Prostate gland (tissue), 2 donors: ENCODE results near the gene RBM20. TPM values are rescaled to one million over a fixed set of nuclear protein-coding genes. Genes with fewer than 3 reads are reported as not detected.

Experiments used
- DNase-seq: peaks from one replicate; pipeline ENCODE4 v3.0.0-alpha.2; 2019; ENCODE audit warnings: low spot score
- H3K27ac ChIP-seq, 2 donors: fragments of 200-600 bp; sonication (generic); 2 replicates each; pipeline ENCODE4 v1.5.1; 2017 to 2019
- H3K27me3 ChIP-seq: fragments of 200-600 bp; sonication (generic); replicated peaks from 2 replicates; pipeline ENCODE4 v1.5.1; 2019; ENCODE audit not compliant: insufficient read depth
- H3K36me3 ChIP-seq, 2 donors: fragments of 200-600 bp; sonication (generic); 1 replicate in 1 of 2; 2 replicates in 1 of 2; pipeline versions ENCODE4 v1.5.1 to v1.8.1; 2017 to 2019
- H3K4me1 ChIP-seq: fragments of 200-600 bp; sonication (generic); replicated peaks from 2 replicates; pipeline ENCODE4 v1.5.1; 2019
- H3K4me3 ChIP-seq, 2 donors: fragments of 200-600 bp; sonication (generic); 2 replicates each; pipeline ENCODE4 v1.5.1; 2017 to 2019
- H3K9me3 ChIP-seq: fragments of 200-600 bp; sonication (generic); 2 replicates; pipeline ENCODE4 v1.5.1; 2017
- POLR2A ChIP-seq: fragments of 450-650 bp; IDR thresholded peaks from one replicate; pipeline ENCODE4 v1.6.1; 2016; ENCODE audit warnings: antibody characterized with exemption, mild to moderate bottlenecking
- POLR2AphosphoS5 ChIP-seq: sonication (generic); formaldehyde crosslinking; IDR thresholded peaks from one replicate; pipeline ENCODE4 v1.6.1; 2017; ENCODE audit warnings: antibody characterized with exemption
- WGBS: methylation state at CpG from one replicate; pipeline ENCODE4 v1.1.5; 2018; 5-methylcytosine and 5-hydroxymethylcytosine counted together
- intact Hi-C: fragments of 100-400 bp; cut with DNase I; formaldehyde crosslinking; loops from one replicate; pipeline ENCODE4 v1.14.2; 2022
- total RNA-seq, 2 donors: library from RNA; depleted of rRNA; stranded (reverse); fragments of >200 nt; gene quantifications; one replicate each; pipeline ENCODE4 v1.1.0, GENCODE V29; 2016
- TF ChIP-seq, protein P1 (sequence below), 4 experiments: fragments of 200-600 bp in 2 of 4; fragments of 450-650 bp in 2 of 4; sonication (generic) in 2 of 4; IDR thresholded peaks; 1 replicate in 3 of 4; 2 replicates in 1 of 4; pipeline ENCODE4 v1.5.1; 2016 to 2019; ENCODE audit warnings: antibody characterized with exemption in 4 of 4, mild to moderate bottlenecking in 2 of 4, moderate library complexity in 2 of 4

Gene RBM20
- total RNA-seq, 2 donors from 2014 or later = 0.41 to 2.8 TPM

DNA sequence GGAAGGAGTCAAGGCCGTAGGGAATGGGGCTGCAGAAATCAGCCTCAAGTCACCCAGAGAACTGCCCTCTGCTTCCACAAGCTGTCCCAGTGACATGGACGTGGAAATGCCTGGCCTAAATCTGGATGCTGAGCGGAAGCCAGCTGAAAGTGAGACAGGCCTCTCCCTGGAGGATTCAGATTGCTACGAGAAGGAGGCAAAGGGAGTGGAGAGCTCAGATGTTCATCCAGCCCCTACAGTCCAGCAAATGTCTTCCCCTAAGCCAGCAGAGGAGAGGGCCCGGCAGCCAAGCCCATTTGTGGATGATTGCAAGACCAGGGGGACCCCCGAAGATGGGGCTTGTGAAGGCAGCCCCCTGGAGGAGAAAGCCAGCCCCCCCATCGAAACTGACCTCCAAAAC, 177.4 kb downstream of the RBM20 start:
- Histone ChIP-seq H3K4me1 (peaks cover 46% of the 10 kb centered on the region), H3K4me3 (no peak overlapping the region), H3K9me3 (no peaks in the 10 kb centered on the region), H3K36me3 (no peaks in the 10 kb centered on the region), H3K27me3 (no peaks in the 10 kb centered on the region), H3K27ac (peak overlapping the region; percentile 85 to 86)
- WGBS = 56% methylated on average over 7 of the region's 7 CpGs
- intact Hi-C loops = loop anchor here (5.0 kb wide), 1 partner anchor 51 kb away; the partner anchor contains the start of gene PDCD4
- DNase-seq = no peak
- no peak for TF ChIP-seq POLR2A
- no peak for TF ChIP-seq POLR2AphosphoS5
- TF ChIP-seq, protein P1, sequence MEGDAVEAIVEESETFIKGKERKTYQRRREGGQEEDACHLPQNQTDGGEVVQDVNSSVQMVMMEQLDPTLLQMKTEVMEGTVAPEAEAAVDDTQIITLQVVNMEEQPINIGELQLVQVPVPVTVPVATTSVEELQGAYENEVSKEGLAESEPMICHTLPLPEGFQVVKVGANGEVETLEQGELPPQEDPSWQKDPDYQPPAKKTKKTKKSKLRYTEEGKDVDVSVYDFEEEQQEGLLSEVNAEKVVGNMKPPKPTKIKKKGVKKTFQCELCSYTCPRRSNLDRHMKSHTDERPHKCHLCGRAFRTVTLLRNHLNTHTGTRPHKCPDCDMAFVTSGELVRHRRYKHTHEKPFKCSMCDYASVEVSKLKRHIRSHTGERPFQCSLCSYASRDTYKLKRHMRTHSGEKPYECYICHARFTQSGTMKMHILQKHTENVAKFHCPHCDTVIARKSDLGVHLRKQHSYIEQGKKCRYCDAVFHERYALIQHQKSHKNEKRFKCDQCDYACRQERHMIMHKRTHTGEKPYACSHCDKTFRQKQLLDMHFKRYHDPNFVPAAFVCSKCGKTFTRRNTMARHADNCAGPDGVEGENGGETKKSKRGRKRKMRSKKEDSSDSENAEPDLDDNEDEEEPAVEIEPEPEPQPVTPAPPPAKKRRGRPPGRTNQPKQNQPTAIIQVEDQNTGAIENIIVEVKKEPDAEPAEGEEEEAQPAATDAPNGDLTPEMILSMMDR (IDR thresholded peaks at IDR 0.05) = no peak

DNA sequence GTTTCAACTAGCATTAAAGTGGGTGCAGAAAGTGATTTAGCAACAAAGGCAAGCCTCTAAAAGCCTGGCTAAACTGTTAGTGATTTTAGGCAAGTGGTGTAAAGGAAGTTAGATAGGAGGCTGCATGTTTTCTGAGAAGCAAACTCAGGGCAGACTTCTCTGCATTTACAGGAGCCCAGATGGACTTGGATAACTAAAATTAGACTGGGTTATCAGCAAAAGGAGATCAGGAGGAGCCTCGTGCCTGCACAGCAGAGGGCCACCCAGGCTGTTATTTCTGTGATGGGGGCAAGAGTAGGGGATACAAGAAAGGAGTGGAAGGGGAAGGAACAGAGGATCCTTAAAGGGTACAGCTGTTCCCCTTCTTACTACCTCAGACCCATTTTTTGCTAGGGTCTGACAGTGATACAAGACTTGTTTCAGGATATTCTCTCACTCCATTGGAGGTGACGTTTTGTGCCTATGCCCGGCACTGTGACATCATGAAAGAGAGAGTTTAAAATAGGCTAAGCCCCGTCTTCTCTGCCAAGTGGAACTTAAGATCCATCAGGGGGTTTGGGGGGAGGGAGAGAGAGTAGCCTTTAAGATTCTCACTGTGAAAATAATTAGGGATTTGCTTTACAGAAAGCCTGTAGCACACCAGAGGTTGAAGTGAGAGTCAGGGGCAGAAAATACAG, 178.0 kb downstream of the RBM20 start:
- peaks cover 46% of the 10 kb centered on the region for H3K4me1 ChIP-seq
- H3K4me3 ChIP-seq = no peak overlapping the region
- no peak for DNase-seq
- intact Hi-C loops = loop anchor here (5.0 kb wide), 1 partner anchor 50 kb away; the partner anchor contains the start of gene PDCD4
- H3K27ac ChIP-seq = peak overlapping the region; percentile 85 to 86
- H3K36me3 ChIP-seq = no peaks in the 10 kb centered on the region
- H3K9me3 ChIP-seq = no peaks in the 10 kb centered on the region
- H3K27me3 ChIP-seq = no peaks in the 10 kb centered on the region
- WGBS = 15% methylated on average over 4 of the region's 4 CpGs
- TF ChIP-seq POLR2A (no peak), POLR2AphosphoS5 (no peak)
- TF ChIP-seq, protein P1 (IDR thresholded peaks at IDR 0.05) = no peak

DNA sequence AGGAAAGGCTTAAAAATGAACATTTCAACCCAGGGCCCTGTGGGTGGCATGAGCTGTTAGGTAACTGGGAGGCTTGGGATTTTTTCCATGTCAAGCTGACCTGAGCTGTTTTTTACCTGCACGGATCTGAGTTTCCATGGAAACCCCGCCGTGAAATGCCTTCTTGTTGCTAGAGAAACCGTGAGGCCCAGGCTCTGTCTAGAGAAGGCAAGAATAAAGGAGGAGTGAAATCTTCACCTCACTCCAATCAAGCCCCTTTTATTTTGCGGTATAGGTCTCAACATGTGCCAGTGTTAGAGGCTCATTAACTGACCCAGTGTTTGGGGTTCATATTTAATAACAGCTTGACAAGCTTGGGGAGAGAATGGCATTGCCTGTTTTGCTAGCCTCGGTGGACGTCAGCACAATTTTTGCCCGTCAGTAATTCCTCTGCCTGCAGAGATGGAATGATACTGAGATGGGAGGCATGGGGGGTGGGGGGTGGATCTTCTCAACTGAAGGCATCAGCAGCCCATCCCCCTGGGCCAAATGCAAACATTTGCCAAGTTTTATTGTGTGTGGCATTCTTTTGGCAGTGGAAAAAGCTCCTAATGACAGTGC, 178.7 kb downstream of the RBM20 start:
- Histone ChIP-seq H3K27me3 (no peaks in the 10 kb centered on the region), H3K4me1 (peaks cover 46% of the 10 kb centered on the region), H3K9me3 (no peaks in the 10 kb centered on the region), H3K36me3 (no peaks in the 10 kb centered on the region), H3K27ac (peak overlapping the region; percentile 85 to 86), H3K4me3 (no peak overlapping the region)
- peak; percentile 36 for DNase-seq
- intact Hi-C loops = loop anchor here (5.0 kb wide), 1 partner anchor 49 kb away; the partner anchor contains the start of gene PDCD4
- TF ChIP-seq POLR2A = no peak
- TF ChIP-seq POLR2AphosphoS5 = no peak
- TF ChIP-seq, protein P1 (IDR thresholded peaks at IDR 0.05) = no peak
- WGBS = 35% methylated on average over 8 of the region's 8 CpGs

DNA sequence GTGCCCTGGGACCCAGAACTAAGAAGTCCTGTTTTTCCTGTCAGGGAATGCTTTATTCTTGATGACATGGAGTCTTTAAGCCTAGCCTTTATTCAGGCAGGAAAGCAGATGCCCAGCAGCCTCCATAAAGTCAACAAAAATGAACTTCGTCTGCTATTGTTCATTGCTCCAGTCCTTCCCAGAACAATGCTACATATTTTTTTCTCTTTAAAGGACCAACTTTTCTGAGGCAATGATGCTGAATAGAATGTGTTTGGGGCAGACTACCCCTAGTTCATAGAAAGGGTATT, 180.0 kb downstream of the RBM20 start:
- no peaks in the 10 kb centered on the region for H3K27me3 ChIP-seq
- 24% methylated on average over 1 of the region's 1 CpG for WGBS
- peak; percentile 55 for DNase-seq
- TF ChIP-seq, protein P1 (IDR thresholded peaks at IDR 0.05) = no peak
- TF ChIP-seq POLR2AphosphoS5 (peak; percentile 60), POLR2A (no peak)
- peak overlapping the region; percentile 85 to 86 for H3K27ac ChIP-seq
- no peaks in the 10 kb centered on the region for H3K36me3 ChIP-seq
- H3K4me3 ChIP-seq = no peak overlapping the region
- intact Hi-C loops = loop anchor here (5.0 kb wide), 1 partner anchor 48 kb away; the partner anchor contains the start of gene PDCD4
- H3K9me3 ChIP-seq = no peaks in the 10 kb centered on the region
- peaks cover 41% of the 10 kb centered on the region for H3K4me1 ChIP-seq

DNA sequence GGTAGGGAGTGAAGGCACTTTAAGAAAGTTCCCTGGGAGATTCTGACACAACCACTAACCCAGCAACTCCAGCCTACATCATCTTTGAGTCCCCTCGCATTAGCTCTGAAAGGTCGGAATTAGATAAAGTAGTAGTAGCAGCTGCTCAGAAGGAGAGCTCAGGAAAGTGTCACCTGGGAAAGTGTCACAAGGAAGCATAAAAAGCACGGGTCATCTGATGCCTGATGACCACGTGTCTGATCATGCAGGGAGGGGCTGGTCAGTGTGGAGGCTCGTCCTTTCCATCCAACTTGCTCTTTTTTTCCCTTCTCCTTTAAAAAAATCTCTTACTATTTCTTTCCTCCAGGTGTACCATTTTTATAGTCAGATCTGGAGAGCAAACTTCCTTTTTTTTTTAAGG, 180.5 kb downstream of the RBM20 start:
- TF ChIP-seq POLR2AphosphoS5 = no peak
- TF ChIP-seq POLR2A = no peak
- TF ChIP-seq, protein P1 (IDR thresholded peaks at IDR 0.05) = no peak
- H3K27ac ChIP-seq = peak overlapping the region; percentile 85 to 86
- no peaks in the 10 kb centered on the region for H3K9me3 ChIP-seq
- no peaks in the 10 kb centered on the region for H3K36me3 ChIP-seq
- H3K27me3 ChIP-seq = no peaks in the 10 kb centered on the region
- no peak for DNase-seq
- intact Hi-C loops = loop anchor here (5.0 kb wide), 2 partner anchors 37 to 48 kb away; partner anchors contain the start of gene PDCD4
- H3K4me3 ChIP-seq = no peak overlapping the region
- peaks cover 35% of the 10 kb centered on the region for H3K4me1 ChIP-seq
- 58% methylated on average over 5 of the region's 5 CpGs for WGBS
